Nephron progenitor cell (in vitro differentiated cells): Measurements from ENCODE around the gene HIPK2.

Experiments used
- DNase-seq: peaks from one replicate; pipeline ENCODE4 v3.0.0; 2021
- H3K27ac Mint-ChIP-seq: 2 replicates; pipeline ENCODE4 v1.8.0; 2021; ENCODE audit warnings: mild to moderate bottlenecking, moderate library complexity, mixed read lengths
- H3K27me3 Mint-ChIP-seq: 2 replicates; pipeline ENCODE4 v1.8.0; 2021; ENCODE audit warnings: mild to moderate bottlenecking, low read depth, mixed read lengths; ENCODE audit not compliant: poor library complexity
- H3K36me3 Mint-ChIP-seq: 2 replicates; pipeline ENCODE4 v1.8.0; 2021; ENCODE audit warnings: low read depth, mixed read lengths
- H3K4me1 Mint-ChIP-seq: 2 replicates; pipeline ENCODE4 v1.8.0; 2021; ENCODE audit warnings: mixed read lengths
- H3K4me3 Mint-ChIP-seq: 2 replicates; pipeline ENCODE4 v1.8.0; 2021; ENCODE audit warnings: mild to moderate bottlenecking, moderate library complexity, mixed read lengths
- H3K9me3 Mint-ChIP-seq: 2 replicates; pipeline ENCODE4 v1.8.0; 2021; ENCODE audit warnings: mild to moderate bottlenecking, moderate library complexity, mixed read lengths
- CTCF ChIP-seq: fragments of 200-600 bp; sonication (generic); IDR thresholded peaks from 2 replicates; pipeline ENCODE4 v1.5.0; 2021; ENCODE audit warnings: antibody characterized with exemption

HIPK2 gene

GRCh38 chr7:139643951-139644585 lies 133.7 kb downstream of the HIPK2 start:
- no peak for TF ChIP-seq CTCF
- DNase-seq, result no peak
- Mint-ChIP-seq H3K27ac (no peak overlapping the region), H3K4me1 (peaks cover 44% of the 10 kb centered on the region), H3K9me3 (no peaks in the 10 kb centered on the region), H3K27me3 (peaks cover 3% of the 10 kb centered on the region), H3K36me3 (peaks cover 17% of the 10 kb centered on the region), H3K4me3 (no peak overlapping the region)

- TF ChIP-seq CTCF, result no peak
- DNase-seq, result no peak
- H3K27me3 Mint-ChIP-seq, result peaks cover 3% of the 10 kb centered on the region
- H3K4me1 Mint-ChIP-seq, result peaks cover 38% of the 10 kb centered on the region
- H3K9me3 Mint-ChIP-seq, result peaks cover 1% of the 10 kb centered on the region
- peaks cover 29% of the 10 kb centered on the region for H3K36me3 Mint-ChIP-seq
- H3K27ac Mint-ChIP-seq, result peak overlapping the region; percentile 26
- H3K4me3 Mint-ChIP-seq, result no peak overlapping the region
These were observed 135.5 kb downstream of the HIPK2 start for GRCh38 chr7:139642283-139642682.

- Mint-ChIP-seq H3K27me3 (peaks cover 3% of the 10 kb centered on the region), H3K4me1 (peaks cover 38% of the 10 kb centered on the region), H3K4me3 (no peak overlapping the region)
These were observed 136.3 kb downstream of the HIPK2 start for GRCh38 chr7:139641337-139641992.

GRCh38 chr7:139640681-139641080 lies 137.1 kb downstream of the HIPK2 start:
- no peak for TF ChIP-seq CTCF
- no peak for DNase-seq
- Mint-ChIP-seq H3K9me3 (peaks cover 7% of the 10 kb centered on the region), H3K4me1 (peaks cover 44% of the 10 kb centered on the region), H3K4me3 (no peak overlapping the region), H3K27ac (no peak overlapping the region), H3K36me3 (peaks cover 45% of the 10 kb centered on the region), H3K27me3 (peaks cover 3% of the 10 kb centered on the region)

More at GRCh38 chr7:139641337-139641992, 136.3 kb downstream of the HIPK2 start:
- TF ChIP-seq CTCF, result no peak
- H3K27ac Mint-ChIP-seq, result no peak overlapping the region
- peaks cover 7% of the 10 kb centered on the region for H3K9me3 Mint-ChIP-seq
- peaks cover 37% of the 10 kb centered on the region for H3K36me3 Mint-ChIP-seq
- DNase-seq, result no peak

- no peak overlapping the region for H3K27ac Mint-ChIP-seq
- peaks cover 53% of the 10 kb centered on the region for H3K36me3 Mint-ChIP-seq
- TF ChIP-seq CTCF, result no peak
- peaks cover 3% of the 10 kb centered on the region for H3K27me3 Mint-ChIP-seq
- H3K9me3 Mint-ChIP-seq, result peaks cover 7% of the 10 kb centered on the region
- no peak overlapping the region for H3K4me3 Mint-ChIP-seq
- H3K4me1 Mint-ChIP-seq, result peaks cover 44% of the 10 kb centered on the region
- no peak for DNase-seq
These were observed 138.2 kb downstream of the HIPK2 start for GRCh38 chr7:139639563-139639962.
